ENCODE results near the gene SERINC2. TPM values are rescaled to one million over a fixed set of nuclear protein-coding genes. Genes with fewer than 3 reads are reported as not detected.

Gene SERINC2
- total and polyA plus RNA-seq, 9 of the 15 experiments (the other 6 are each of a cell fraction or from before 2014, with no cell fraction given) = 0.07 to 1.2 (median 0.70) TPM; not detected in 2

DNA sequence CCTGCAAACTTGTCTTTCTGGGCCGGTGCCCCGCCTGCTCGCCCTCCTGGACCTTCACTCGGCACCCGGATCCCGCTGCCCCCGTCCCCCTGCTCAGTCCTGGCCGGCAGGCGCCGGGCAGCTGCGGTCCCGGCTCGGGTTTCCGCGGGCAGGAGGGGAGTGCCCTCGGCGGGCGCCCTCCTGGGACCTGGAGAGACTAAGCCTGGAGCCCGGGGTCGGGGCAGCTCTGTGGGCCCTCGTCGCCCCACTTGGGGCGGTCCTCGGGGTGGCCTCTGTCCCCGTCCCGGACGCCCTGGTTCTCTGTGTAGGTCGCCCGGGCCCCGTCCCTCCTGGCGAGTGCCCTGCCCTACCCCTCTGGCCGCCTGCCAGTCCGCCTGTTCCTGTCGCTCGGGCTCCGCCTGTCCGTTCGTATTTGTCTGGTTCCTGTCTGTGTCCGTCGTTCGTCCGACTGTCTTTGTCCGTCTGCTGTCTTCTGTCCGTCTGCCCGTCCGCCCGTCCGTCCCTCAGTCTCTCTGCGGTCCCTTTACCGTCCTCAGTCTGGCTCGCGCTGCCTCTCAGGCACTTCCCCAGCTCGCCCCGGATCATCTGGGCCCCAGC, 490 bp downstream of the SERINC2 start:
- Histone ChIP-seq H3K9me1 (ENCODE audit: control insufficient read depth, insufficient read depth, low read length) (no peaks in the 10 kb centered on the region), H3K4me1 (replicated peaks in 1 of 2; ENCODE audit: control insufficient read depth in 2 of 2, insufficient read depth in 2 of 2, low read length in 2 of 2) (peaks cover 21 to 30% of the 10 kb centered on the region in 2 experiments; a peak in 4 of 5 replicates), H3K27ac (ENCODE audit: extremely low read depth, low read depth, low read length) (no peak overlapping the region), H2AFZ (ENCODE audit: low read depth, low read length) (peak overlapping the region; percentile 75), H3K27me3 (ENCODE audit: control insufficient read depth in 2 of 2, insufficient read depth in 2 of 2, low read length in 2 of 2) (peaks cover 23 to 37% of the 10 kb centered on the region in 2 experiments; a peak in 4 of 5 replicates), H3K9ac (ENCODE audit: insufficient read depth in 1 of 2, low read depth in 2 of 2, low read length in 2 of 2) (peak overlapping the region; percentile 58 to 90; a peak in 3 of 4 replicates), H4K20me1 (replicated peaks; ENCODE audit: control insufficient read depth, insufficient read depth, low read length) (peaks cover 7% of the 10 kb centered on the region; the same call in 1 of the 2 replicates), H3K36me3 (ENCODE audit: control insufficient read depth, insufficient read depth, low read length) (no peaks in the 10 kb centered on the region), H3K4me2 (ENCODE audit: insufficient read depth, low read length) (peak overlapping the region; percentile 70), H3K79me2 (ENCODE audit: control insufficient read depth, insufficient read depth, low read length) (no peaks in the 10 kb centered on the region), H3K9me3 (replicated peaks; ENCODE audit: control insufficient read depth, insufficient read depth, low read depth, low read length) (no peaks in the 10 kb centered on the region), H3K4me3 (peak overlapping the region; percentile 54)
- BruUV-seq (replicated peaks) = no TSS peak
- intact Hi-C loops (cut with micrococcal nuclease) (no loop called here), in situ Hi-C loops (cut with MboI) (no loop called here)
- FAIRE-seq (no peak), DNase-seq (ENCODE audit: extremely low read depth in 1 of 4, low spot score in 3 of 4) (peak in 3 of 4 experiments; percentile 55 to 63 (median 62)), ATAC-seq (peak; percentile 56)
- 3% methylated on average over 44 of the region's 54 CpGs for WGBS (ENCODE audit: insufficient coverage, low coverage, missing lambda C conversion rate)
- ChIA-PET CTCF (ENCODE audit: low intra/inter-chr PET ratio) (interaction anchor here (0.9 kb wide), 1 partner anchor 181 kb away, joined by 3 read pairs; no protein-coding TSS in a partner anchor), POLR2A (interaction anchor here (0.5 kb wide), 1 partner anchor 42 kb away, joined by 3 read pairs; no protein-coding TSS in a partner anchor)
- no peak for TF ChIP-seq IFI16 (CRISPR knock-in tag; IDR thresholded peaks at IDR 0.05)
- 0 out of 2 replicates have a peak, but pooled peaks have one; percentile 19 for TF ChIP-seq RBM14 (IDR thresholded peaks at IDR 0.05; ENCODE audit: borderline replicate concordance, insufficient read depth, low read depth, low read length)
- no peak for TF ChIP-seq JUN (IDR thresholded peaks at IDR 0.05; ENCODE audit: borderline replicate concordance, low read depth, low read length)
- 0 out of 2 replicates have a peak, but pooled peaks have one; percentile 12 for TF ChIP-seq JUN (CRISPR knock-in tag; IDR thresholded peaks at IDR 0.05; ENCODE audit: borderline replicate concordance)
- TF ChIP-seq ZBTB17 (CRISPR knock-in tag; IDR thresholded peaks at IDR 0.05) = peak; percentile 41; the same call in 1 of the 2 replicates
- no peak for TF ChIP-seq ESRRB (CRISPR knock-in tag; IDR thresholded peaks at IDR 0.05; ENCODE audit: borderline replicate concordance)
- 0 out of 2 replicates have a peak, but pooled peaks have one; percentile 9 for TF ChIP-seq ETV5 (CRISPR knock-in tag; IDR thresholded peaks at IDR 0.05; ENCODE audit: low read depth)
- peak; percentile 35 for TF ChIP-seq RBFOX2 (IDR thresholded peaks at IDR 0.05; ENCODE audit: low read depth, low read length)
- peak; percentile 34; the same call in 1 of the 2 replicates for TF ChIP-seq GABPA (tag; conservative IDR thresholded peaks at IDR 0.05; ENCODE audit: low read depth)
- TF ChIP-seq, protein P1, sequence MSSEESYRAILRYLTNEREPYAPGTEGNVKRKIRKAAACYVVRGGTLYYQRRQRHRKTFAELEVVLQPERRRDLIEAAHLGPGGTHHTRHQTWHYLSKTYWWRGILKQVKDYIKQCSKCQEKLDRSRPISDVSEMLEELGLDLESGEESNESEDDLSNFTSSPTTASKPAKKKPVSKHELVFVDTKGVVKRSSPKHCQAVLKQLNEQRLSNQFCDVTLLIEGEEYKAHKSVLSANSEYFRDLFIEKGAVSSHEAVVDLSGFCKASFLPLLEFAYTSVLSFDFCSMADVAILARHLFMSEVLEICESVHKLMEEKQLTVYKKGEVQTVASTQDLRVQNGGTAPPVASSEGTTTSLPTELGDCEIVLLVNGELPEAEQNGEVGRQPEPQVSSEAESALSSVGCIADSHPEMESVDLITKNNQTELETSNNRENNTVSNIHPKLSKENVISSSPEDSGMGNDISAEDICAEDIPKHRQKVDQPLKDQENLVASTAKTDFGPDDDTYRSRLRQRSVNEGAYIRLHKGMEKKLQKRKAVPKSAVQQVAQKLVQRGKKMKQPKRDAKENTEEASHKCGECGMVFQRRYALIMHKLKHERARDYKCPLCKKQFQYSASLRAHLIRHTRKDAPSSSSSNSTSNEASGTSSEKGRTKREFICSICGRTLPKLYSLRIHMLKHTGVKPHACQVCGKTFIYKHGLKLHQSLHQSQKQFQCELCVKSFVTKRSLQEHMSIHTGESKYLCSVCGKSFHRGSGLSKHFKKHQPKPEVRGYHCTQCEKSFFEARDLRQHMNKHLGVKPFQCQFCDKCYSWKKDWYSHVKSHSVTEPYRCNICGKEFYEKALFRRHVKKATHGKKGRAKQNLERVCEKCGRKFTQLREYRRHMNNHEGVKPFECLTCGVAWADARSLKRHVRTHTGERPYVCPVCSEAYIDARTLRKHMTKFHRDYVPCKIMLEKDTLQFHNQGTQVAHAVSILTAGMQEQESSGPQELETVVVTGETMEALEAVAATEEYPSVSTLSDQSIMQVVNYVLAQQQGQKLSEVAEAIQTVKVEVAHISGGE (CRISPR knock-in tag; IDR thresholded peaks at IDR 0.05) = peak in 1 of 3 experiments; percentile 76; a peak in 2 of 6 replicates
- TF ChIP-seq, protein P2, sequence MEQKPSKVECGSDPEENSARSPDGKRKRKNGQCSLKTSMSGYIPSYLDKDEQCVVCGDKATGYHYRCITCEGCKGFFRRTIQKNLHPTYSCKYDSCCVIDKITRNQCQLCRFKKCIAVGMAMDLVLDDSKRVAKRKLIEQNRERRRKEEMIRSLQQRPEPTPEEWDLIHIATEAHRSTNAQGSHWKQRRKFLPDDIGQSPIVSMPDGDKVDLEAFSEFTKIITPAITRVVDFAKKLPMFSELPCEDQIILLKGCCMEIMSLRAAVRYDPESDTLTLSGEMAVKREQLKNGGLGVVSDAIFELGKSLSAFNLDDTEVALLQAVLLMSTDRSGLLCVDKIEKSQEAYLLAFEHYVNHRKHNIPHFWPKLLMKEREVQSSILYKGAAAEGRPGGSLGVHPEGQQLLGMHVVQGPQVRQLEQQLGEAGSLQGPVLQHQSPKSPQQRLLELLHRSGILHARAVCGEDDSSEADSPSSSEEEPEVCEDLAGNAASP (IDR thresholded peaks at IDR 0.05) = no peak
- TF ChIP-seq MBD2 (IDR thresholded peaks at IDR 0.05; ENCODE audit: borderline replicate concordance, low read depth) = no peak
- TF ChIP-seq LEF1 (IDR thresholded peaks at IDR 0.05) = no peak
- TF ChIP-seq EZH2 (IDR thresholded peaks at IDR 0.05; ENCODE audit: borderline replicate concordance, low read depth, low read length) = peak; percentile 33; the same call in 1 of the 2 replicates
- peak; percentile 38; the same call in 1 of the 2 replicates for TF ChIP-seq GABPB1 (CRISPR knock-in tag; IDR thresholded peaks at IDR 0.05)
- peak; percentile 59 for TF ChIP-seq NCOA6 (IDR thresholded peaks at IDR 0.05)
- TF ChIP-seq BCOR (IDR thresholded peaks at IDR 0.05) = 0 out of 2 replicates have a peak, but pooled peaks have one; percentile 23

Measured in K562 (cell line).